ENCODE measurements around the gene SLC22A5.

GRCh38 chr5:132397224-132397623 is 27.7 kb downstream of the SLC22A5 start:
- TF ChIP-seq, protein P1, sequence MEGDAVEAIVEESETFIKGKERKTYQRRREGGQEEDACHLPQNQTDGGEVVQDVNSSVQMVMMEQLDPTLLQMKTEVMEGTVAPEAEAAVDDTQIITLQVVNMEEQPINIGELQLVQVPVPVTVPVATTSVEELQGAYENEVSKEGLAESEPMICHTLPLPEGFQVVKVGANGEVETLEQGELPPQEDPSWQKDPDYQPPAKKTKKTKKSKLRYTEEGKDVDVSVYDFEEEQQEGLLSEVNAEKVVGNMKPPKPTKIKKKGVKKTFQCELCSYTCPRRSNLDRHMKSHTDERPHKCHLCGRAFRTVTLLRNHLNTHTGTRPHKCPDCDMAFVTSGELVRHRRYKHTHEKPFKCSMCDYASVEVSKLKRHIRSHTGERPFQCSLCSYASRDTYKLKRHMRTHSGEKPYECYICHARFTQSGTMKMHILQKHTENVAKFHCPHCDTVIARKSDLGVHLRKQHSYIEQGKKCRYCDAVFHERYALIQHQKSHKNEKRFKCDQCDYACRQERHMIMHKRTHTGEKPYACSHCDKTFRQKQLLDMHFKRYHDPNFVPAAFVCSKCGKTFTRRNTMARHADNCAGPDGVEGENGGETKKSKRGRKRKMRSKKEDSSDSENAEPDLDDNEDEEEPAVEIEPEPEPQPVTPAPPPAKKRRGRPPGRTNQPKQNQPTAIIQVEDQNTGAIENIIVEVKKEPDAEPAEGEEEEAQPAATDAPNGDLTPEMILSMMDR (IDR thresholded peaks at IDR 0.05; ENCODE audit: low read length) = no peak
- TF ChIP-seq EZH2 (IDR thresholded peaks at IDR 0.05; ENCODE audit: borderline replicate concordance, low read length) = no peak

Data from OCI-LY1 (cell line).